ENCODE data around the gene MAP3K4. TPM values are rescaled to one million over a fixed set of nuclear protein-coding genes. Genes with fewer than 3 reads are reported as not detected.
"Not testable (repeated sequence)": the region's sequence is repeated elsewhere in the genome, so short reads cannot be mapped to it uniquely, and the experiment has no call there.

Gene MAP3K4
- total and polyA plus RNA-seq, 9 donors = 15.6 to 52.3 (median 38.6) TPM

DNA sequence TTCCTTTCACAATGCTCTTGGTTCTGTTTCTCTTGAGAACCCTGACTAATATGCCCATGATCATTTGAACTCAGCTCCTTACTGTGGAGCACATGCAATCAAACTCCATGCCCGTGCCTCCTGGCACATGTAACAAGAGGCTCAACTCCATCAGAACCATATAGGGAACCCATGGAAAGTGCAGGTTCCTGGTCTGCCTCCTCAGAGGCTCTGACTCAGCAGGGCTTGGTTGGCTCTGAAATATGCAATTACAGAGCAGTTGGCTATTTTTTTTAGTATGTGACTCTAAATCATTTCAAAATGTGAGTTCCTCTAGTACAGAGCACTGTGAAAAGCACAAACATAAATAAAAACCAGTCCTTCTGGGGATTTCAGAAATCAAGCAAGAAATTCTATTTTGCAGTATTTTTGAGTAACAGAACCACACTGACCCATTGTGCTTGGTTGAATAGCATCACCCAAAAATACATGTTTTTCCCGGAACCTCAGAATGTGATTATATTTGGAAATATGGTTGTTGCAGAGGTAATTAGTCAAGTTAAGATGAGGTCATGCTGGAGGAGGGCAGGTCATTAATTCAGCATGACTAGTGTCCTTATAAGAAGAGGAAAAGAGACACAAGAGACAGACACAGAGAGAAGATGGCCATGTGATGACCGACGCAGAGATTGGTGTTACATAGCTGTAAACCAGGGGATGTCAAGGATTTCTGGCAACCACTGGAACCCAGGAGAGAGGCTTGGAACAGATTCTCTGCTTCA is 13.2 kb upstream of the MAP3K4 start:
- TF ChIP-seq EP300 (IDR thresholded peaks at IDR 0.05) (no peak), POLR2A (IDR thresholded peaks at IDR 0.05) (no peak)
- TF ChIP-seq, protein P1, sequence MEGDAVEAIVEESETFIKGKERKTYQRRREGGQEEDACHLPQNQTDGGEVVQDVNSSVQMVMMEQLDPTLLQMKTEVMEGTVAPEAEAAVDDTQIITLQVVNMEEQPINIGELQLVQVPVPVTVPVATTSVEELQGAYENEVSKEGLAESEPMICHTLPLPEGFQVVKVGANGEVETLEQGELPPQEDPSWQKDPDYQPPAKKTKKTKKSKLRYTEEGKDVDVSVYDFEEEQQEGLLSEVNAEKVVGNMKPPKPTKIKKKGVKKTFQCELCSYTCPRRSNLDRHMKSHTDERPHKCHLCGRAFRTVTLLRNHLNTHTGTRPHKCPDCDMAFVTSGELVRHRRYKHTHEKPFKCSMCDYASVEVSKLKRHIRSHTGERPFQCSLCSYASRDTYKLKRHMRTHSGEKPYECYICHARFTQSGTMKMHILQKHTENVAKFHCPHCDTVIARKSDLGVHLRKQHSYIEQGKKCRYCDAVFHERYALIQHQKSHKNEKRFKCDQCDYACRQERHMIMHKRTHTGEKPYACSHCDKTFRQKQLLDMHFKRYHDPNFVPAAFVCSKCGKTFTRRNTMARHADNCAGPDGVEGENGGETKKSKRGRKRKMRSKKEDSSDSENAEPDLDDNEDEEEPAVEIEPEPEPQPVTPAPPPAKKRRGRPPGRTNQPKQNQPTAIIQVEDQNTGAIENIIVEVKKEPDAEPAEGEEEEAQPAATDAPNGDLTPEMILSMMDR (IDR thresholded peaks at IDR 0.05) = no peak
- H3K9me3 ChIP-seq = no peaks in the 10 kb centered on the region
- H3K4me3 ChIP-seq = no peak overlapping the region
- no peaks in the 10 kb centered on the region for H3K27me3 ChIP-seq
- intact Hi-C loops (cut with DNase I) = no loop called here
- H3K4me1 ChIP-seq (ENCODE audit: insufficient read depth) = peaks cover 12% of the 10 kb centered on the region
- no peak for DNase-seq
- H3K36me3 ChIP-seq = no peaks in the 10 kb centered on the region
- 68 to 88% (median 76%) methylated on average over 4 of the region's 4 CpGs for WGBS, 3 donors
- H3K27ac ChIP-seq = no peak overlapping the region

DNA sequence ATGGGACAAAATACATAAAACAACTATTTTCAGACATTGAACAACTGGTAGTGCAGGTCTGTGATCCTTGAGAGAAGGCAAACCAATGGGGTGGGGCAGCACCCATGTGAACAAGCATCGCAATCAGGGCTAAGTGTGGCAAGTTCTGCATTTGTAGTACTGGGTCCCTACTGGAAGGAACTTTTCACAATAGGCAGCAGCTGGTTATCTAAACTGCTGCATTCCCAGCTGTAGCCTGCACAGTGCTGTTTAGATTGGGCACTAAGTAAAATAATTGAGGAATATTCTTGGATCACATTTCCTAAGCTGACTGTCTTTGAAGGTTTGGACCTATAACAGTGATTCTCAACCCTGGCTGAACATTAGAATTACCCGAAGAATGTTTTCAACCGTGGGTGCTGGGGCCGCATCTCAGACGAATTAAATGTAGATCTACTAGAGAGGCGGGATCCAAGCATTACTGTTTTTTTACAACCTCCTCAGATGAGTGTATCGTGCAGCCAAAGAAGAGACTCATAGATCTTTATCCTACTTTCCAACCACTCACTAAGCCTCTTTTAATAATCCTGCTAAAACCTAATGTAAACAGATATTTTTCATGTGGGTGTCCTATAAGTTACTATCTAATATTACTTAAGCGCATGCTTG is 12.4 kb upstream of the MAP3K4 start:
- no peaks in the 10 kb centered on the region for H3K36me3 ChIP-seq
- DNase-seq = no peak
- H3K9me3 ChIP-seq = no peaks in the 10 kb centered on the region
- TF ChIP-seq, protein P1 (IDR thresholded peaks at IDR 0.05) = no peak
- TF ChIP-seq EP300 (IDR thresholded peaks at IDR 0.05) = no peak
- no peak for TF ChIP-seq POLR2A (IDR thresholded peaks at IDR 0.05)
- no peaks in the 10 kb centered on the region for H3K27me3 ChIP-seq
- H3K4me1 ChIP-seq (ENCODE audit: insufficient read depth) = peaks cover 8% of the 10 kb centered on the region
- 33 to 44% (median 39%) methylated on average over 8 of the region's 8 CpGs for WGBS, 3 donors
- intact Hi-C loops (cut with DNase I) = no loop called here
- no peak overlapping the region for H3K4me3 ChIP-seq
- H3K27ac ChIP-seq = no peak overlapping the region

DNA sequence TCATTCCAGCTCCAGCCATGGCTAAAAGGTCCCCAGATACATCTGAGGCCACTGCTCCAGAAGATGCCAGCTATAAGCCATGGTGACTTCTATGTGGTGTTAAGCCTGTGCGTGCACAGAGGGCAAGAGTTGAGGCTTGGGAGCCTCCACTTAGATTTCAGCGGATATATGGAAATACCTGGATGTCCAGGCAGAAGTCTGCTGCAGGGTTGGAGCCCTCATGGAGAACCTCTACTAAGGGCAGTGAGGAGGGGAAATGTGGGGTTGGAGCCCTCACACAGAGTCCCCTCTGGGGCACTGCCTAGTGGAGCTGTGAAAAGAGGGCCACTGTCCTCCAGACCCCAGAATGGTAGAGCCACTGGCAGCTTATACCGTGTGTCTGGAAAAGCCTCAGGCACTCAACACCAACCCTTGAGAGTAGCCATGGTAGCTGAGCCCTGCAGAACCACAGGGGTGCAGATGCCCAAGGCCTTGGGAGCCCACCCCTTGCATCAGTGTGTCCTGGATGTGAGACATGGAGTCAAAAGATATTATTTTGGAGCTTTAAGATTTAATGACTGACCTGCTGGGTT is 8.1 kb upstream of the MAP3K4 start:
- intact Hi-C loops (cut with DNase I); H3K9me3 ChIP-seq; H3K27me3 ChIP-seq; H3K4me3 ChIP-seq; DNase-seq; H3K4me1 ChIP-seq (ENCODE audit: insufficient read depth); H3K36me3 ChIP-seq; H3K27ac ChIP-seq: not testable (repeated sequence)
- WGBS, 3 donors = 93 to 97% (median 96%) methylated on average over 3 of the region's 3 CpGs

DNA sequence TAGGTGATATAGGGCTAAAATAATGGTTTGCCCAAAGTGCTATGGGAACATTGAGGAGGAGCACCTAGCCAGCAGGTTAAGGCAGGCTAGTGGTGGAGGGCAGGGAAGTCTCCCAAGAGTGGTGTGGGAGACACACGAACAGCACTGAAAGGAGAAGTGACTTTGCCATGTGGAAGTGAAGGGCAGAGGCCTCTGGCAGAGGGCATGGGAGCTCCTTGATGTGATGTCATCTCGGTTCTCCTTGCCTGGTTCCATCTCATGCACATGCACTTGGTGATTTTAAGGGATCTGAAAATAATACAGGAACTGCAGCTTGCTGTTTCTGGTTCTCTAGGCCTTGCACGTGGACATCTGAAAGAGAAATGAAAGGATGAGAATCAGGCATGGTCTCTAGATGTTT is 4.7 kb upstream of the MAP3K4 start:
- Histone ChIP-seq H3K9me3 (no peaks in the 10 kb centered on the region), H3K36me3 (no peaks in the 10 kb centered on the region), H3K27me3 (no peaks in the 10 kb centered on the region), H3K4me1 (ENCODE audit: insufficient read depth) (peaks cover 1% of the 10 kb centered on the region), H3K4me3 (no peak overlapping the region), H3K27ac (no peak overlapping the region)
- intact Hi-C loops (cut with DNase I) = no loop called here
- TF ChIP-seq POLR2A (IDR thresholded peaks at IDR 0.05) (no peak), EP300 (IDR thresholded peaks at IDR 0.05) (no peak)
- TF ChIP-seq, protein P1 (IDR thresholded peaks at IDR 0.05) = no peak
- WGBS, 3 donors = 86 to 88% (median 86%) methylated on average over 3 of the region's 3 CpGs
- no peak for DNase-seq

DNA sequence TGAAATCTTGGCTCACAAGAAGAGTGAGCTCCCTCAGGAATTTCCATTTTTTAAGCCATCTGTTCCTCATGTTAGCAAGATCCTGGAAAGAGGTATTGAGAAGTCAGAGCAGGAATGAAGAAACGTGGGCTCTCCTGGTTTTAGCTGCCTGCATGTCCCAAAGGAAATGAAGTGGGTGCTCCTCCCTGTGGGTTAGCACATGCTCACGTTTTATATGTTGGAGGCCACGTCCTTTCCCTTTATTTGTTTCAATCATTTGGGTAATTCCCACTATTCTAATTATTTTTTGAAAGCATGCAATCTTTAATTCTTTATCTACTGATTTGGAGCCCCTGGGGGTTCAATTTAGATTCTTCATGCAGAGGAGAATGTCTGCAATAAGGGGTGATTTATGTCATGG is 4.3 kb upstream of the MAP3K4 start:
- no peak overlapping the region for H3K27ac ChIP-seq
- intact Hi-C loops (cut with DNase I) = no loop called here
- H3K27me3 ChIP-seq = no peaks in the 10 kb centered on the region
- TF ChIP-seq POLR2A (IDR thresholded peaks at IDR 0.05) (no peak), EP300 (IDR thresholded peaks at IDR 0.05) (no peak)
- TF ChIP-seq, protein P1 (IDR thresholded peaks at IDR 0.05) = no peak
- DNase-seq = no peak
- H3K4me1 ChIP-seq (ENCODE audit: insufficient read depth) = peaks cover 1% of the 10 kb centered on the region
- 80 to 84% (median 83%) methylated on average over 3 of the region's 3 CpGs for WGBS, 3 donors
- no peaks in the 10 kb centered on the region for H3K9me3 ChIP-seq
- no peaks in the 10 kb centered on the region for H3K36me3 ChIP-seq
- no peak overlapping the region for H3K4me3 ChIP-seq

Measured in ovary (tissue), 9 donors.